Hematopoietic multipotent progenitor cell treated with erythropoietin and hydrocortisone succinate and interleukin-3 and kit ligand, for 15 days (in vitro differentiated cells): ENCODE measurements around the gene KIFC1.

Experiments used
- DNase-seq: peaks from one replicate; pipeline ENCODE4 v3.0.0-alpha.2; 2015; ENCODE audit warnings: low spot score

KIFC1 gene

DNA sequence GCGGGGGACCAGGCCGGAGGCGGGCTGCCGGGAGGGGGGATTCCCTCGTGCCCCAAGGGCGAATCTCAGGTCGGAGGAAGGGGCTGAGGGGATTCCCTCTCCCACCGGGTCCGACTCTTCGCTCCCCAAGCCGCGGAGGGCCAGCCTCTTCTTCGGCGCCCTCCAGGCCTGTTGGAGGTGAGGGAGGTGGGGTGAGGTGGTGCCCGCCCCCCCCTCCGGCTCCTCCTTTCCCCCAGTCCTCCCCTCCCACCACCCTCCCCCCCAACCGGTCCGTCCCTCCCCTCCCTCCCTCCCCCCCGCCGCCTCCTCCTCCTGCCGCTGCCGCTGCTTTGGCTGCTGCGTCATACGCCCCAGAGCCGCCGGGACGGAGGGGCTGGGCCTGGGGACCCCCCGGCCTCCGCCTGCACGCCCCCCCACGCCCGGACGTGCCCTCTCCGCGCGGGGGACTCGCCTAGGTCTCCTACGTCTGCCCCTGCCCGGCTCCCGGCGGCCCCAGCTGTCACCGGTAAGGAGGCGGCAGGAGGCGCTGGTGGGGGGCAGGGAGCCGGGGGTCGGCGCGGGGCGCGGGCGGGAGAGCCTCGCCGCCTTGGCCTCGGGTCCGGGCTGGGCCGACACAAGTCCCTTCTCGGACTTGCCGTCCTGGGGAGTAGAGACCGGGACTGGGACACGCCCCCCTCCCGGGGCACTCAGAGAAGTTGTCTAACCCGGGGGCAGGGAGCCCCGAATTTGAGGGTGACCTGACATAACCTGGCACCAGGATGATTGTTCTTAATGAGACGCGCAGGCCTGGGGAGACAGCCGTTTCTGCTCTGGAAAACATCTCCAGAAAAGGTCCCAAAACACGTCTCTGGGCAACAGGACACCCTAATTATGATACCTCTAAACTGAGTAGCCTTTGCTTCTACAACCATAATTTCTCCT lies 19.3 kb downstream of the KIFC1 start, which contains the start of gene PHF1:
PHF1 (plus strand) TSS at position 304 of the 921 bp plus-strand sequence. CDS start 1,250 bp downstream, outside the sequence.
- DNase-seq, result no peak

DNA sequence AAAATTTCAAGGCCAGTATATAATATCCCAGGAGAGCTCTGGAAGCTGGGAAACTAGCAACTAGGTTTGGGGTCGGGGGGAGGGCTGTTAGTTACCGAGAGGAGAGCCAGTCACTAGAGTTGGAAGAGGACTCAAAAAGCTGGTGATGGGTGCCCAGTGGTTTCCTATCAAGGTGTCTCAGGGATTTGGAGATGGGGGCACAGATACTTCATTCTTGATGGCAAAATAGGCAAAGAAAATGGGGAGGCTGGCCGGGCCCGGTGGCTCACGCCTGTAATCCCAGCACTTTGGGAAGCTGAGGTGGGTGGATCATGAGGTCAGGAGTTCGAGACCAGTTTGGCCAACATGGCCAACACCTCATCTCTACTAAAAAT lies 20.0 kb downstream of the KIFC1 start:
- no peak for DNase-seq

DNA sequence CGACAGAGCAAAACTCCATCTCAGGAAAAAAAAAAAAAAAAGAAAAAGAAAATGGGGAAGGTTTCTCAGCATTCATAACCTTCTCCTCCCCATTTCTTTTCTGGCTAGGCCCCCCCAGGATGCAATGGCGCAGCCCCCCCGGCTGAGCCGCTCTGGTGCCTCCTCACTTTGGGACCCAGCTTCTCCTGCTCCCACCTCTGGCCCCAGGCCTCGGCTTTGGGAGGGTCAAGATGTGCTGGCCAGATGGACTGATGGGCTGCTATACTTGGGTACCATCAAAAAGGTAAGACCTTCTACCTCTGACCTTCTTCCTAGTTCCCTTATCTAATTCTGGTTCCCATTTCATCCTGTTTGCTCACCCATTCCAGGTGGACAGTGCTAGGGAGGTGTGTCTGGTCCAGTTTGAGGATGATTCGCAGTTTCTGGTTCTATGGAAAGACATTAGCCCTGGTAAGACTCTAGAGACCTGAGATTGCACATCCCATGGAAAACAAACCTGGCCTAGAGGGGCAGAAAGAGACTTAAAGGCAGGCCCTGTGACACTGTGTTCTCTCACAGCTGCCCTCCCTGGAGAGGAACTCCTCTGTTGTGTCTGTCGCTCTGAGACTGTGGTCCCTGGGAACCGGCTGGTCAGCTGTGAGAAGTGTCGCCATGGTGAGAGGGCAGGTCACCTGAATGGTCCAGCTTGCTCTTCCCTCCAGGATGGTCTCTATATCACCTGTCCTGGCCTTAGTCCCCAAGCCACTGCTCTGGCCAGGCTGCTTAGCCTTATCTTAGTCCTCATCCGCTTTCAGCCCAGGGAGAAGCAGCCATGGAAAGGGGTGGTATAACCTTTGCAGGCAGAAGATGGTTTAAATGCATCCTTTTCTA lies 20.8 kb downstream of the KIFC1 start:
- no peak for DNase-seq

DNA sequence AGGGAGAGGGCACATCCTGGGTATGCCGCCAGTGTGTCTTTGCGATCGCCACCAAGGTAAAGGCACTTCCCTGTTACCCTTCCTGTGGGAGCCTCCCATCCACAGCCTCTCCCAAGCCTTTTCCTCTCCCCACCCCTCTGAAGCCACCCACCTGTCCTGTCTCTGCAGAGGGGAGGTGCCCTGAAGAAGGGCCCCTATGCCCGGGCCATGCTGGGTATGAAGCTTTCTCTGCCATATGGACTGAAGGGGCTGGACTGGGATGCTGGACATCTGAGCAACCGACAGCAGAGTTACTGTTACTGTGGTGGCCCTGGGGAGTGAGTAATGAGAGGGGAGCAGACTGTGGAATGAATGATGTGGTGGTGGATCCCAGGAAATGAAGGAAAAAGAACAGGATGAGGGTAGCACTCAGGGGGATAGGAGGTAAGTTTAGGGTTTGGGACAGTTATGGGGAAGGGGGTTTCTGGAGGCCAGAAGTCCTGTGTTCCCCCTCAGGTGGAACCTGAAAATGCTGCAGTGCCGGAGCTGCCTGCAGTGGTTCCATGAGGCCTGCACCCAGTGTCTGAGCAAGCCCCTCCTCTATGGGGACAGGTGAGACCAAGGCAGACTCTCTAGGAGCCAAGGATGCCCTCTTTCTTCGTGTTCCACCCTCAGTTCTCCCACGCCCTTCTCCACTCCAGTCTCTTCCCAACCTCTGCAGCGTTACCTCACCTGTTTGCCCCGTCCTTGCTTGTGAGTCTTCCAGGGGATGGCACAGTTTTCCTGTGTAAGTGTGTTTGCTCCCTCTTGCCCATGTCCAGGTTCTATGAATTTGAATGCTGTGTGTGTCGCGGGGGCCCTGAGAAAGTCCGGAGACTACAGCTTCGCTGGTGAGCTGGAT lies 21.9 kb downstream of the KIFC1 start:
- DNase-seq, result no peak

DNA sequence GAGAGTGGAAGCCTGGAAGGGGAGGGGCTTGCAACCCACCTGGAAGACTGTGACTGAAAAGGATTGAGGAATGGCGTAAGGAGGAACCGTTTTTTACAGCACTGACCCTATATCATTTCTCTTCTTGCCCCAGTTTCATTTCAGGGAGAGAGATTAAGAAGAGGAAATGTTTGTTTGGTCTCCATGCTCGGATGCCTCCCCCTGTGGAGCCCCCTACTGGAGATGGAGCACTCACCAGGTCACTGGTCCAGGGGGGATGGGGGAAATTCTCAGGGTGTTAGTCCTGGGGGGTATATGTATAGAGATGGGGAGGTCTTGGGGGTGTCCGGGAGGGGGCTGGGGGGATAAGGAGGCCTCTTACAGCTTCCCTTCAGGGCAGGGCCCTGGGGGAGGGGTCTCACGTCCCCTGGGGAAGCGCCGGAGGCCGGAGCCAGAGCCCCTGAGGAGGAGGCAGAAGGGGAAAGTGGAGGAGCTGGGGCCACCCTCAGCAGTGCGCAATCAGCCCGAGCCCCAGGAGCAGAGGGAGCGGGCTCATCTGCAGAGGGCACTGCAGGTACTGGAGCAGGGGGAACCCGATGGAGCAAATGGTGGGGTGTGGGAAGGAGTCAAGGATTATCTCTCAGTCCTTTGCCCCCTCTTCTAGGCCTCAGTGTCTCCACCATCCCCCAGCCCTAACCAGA lies 23.1 kb downstream of the KIFC1 start:
- no peak for DNase-seq

DNA sequence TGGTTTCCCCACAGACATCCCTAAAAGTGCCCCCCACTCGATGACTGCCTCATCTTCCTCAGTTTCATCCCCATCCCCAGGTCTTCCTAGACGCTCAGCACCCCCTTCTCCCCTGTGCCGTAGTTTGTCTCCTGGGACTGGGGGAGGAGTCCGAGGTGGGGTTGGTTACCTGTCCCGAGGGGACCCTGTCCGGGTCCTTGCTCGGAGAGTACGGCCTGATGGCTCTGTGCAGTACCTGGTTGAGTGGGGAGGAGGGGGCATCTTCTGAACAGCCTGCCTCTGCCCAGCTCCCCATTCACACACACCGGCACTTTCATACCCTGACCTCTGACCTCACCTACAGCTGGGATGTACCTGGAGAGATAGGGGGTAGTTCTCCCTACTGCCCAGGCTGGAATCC lies 24.2 kb downstream of the KIFC1 start:
- DNase-seq, result no peak

DNA sequence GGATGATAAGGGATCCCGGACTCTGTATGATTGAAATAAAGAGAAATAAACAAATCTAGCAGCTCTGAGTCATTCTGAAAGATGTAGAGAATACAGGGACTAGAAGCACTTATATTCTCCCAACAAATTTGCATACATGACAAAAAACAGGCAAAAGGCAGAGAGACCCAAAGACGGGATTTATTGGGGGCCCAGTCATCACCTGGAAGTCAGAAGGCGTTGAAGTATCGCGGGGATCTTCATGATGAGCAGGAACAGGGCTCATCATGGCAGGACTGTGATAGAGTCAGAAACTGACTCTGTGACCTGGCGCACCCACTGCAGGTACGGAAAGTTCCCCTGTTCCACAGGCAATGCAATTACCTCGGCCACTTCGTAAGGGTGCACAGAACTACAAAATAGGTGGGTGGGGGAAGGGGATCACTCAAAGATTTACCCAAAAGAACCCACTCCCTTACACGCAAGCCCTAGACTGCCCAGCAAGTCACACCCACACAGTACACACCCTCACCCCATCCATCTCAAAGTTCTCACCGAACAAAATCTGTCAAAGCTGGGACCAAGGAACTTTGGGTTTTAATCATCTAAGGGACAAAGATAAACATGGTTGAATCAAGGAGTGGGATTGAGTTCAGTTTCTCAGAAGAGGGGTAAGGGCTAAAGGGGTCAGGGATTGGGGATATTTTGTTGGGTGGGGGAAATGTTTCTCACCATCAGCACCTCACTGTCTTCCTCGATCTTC lies 24.9 kb downstream of the KIFC1 start:
- no peak for DNase-seq

DNA sequence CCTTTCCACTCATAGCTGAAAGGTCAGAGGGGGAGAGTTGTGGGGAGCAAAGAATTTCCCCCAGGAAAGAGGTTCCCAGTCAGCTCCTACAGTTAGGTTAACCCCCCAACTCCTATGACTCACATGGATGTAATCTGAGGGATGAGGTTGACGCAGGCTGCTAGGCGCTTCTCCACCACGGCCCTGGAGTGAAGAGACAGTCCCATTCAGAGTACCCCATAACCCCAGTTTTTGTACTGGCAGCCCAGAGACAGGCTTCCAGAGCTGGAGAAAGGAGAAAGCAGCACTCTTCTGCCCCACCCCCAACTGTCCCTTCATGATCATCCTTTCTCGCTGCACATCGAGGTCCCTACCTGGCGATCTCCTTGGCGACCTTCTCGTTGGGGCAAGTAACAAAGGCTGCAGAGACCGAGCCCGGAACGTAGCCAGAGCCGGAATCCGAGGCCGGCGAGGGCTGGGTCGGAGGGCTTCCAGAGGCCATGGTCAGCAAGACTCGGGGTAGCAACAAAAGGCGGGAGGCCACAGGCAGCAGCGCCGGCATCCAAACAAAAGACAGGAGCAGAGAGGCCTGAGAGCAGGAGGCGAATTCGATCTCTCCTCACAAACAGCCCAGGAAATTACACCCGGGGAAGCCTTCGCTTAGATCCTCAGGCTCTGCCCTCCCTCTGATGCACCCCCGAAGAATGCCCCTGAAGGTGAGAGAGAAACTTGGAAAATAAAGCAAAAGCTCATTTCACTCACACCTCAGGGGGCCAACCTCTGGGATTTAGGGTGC lies 25.7 kb downstream of the KIFC1 start:
- no peak for DNase-seq

DNA sequence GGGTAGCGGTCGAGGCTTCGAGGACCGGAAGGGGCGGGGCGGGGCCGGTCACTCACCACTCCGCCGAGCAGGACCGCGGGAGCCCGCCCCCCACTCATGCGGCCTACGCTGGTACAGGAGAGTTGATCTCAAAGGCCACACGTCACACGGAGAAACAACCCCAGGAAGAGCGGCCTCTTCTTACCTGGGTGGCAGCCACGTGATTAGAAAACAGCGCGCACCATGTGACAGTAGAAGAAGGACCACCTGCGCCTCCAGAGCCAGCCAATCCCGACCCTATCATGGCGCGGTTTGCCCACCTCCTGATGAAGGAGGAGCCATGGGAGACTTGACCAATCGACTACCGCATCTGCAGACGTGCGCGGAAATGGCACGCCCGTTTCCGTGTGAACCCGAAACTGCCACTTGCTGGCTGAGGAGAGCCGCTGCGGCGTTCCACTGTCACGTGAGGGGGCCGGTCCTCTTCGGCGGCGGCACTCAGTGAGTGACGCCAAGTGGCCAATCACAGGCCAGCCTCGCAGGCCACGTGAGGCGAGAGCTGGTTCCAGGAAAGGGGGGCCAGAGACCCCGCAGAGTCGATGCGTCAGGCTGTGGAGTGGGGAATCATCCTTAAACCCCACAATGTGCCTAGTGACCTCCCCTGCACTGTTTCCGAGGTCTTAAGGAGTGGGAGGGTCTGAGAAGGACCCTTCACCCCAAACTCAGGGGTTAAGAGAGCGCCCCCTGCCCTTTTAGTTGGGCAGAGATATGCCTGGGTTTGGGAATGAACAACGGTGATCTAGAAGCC lies 26.5 kb downstream of the KIFC1 start, which contains the start of gene CUTA:
CUTA (minus strand) TSS at position 205 of the 787 bp plus-strand sequence; CDS start at position 98, 107 bp downstream.
- peak; percentile 99 for DNase-seq

DNA sequence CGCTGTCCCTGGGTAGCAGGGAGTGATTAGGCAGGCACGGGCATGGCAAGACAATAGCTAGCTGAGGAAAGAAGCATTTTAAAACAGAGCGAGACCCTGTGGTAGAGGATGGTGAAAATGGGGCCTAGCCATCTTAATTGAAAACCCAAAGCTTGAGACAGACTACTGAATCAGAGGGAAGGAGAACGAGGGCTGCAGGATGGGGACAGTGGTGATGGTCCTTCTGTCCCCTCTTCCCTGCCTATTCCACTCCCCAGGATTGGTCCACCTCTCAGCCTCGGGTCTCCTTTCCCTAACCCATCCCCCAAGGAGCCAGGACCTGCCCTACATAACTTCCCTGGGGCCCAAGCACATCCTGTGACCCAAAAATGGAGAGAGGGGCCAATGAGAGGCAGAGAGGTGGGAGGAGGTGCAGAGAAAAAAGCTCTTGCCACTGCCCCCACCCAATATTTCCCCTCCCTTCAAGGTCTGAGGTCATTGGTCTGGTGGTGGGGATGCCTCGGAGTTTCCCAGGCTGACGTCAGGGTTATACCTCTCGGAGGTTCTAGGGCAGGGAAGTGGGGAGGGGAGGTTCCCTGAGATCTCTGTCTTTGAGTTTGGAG lies 27.2 kb downstream of the KIFC1 start:
- DNase-seq, result no peak

DNA sequence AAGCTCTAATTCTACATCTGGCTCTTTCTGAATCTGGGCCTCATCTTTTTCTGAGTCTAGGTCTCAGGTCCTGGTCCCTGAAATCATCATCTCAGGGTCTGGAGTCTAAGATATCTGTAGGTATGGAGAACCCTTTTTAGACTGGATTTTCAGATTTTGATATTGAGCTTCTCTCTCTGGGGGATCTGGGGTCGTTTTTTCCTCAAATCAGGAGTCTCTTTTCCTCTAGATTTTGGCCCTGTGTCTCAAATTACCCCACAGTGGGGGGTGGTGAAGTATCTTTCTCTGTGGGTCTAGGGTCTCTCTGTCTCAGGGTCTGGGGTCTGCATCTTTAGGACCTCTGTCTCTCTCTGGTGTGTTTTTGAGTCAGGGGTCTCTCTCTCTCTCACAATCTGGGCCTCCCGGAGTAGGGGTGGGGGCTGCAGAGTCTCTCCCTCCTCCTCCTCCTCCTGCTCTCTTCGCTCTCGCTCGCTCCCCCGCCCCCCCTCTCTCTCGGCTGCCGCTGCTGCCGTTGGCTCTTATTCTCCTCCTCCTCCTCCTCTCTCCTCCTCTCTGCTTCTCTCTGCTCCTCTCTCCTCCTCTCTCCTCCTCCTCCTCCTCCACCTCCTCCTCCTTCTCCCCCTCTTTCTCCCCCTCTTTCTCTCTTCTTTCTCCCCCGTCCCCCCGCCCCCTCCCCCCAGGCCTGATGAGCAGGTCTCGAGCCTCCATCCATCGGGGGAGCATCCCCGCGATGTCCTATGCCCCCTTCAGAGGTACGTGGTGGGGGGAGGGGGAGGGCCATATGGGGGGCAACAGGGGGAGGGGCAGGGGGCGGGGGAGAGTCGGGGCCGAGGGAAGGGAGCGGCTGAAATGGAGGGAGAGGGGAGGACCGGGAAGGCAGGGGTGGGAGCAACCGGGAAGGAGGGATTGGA lies 28.2 kb downstream of the KIFC1 start, which contains the start of gene SYNGAP1:
SYNGAP1 (plus strand) TSS at position 486 of the 911 bp plus-strand sequence; CDS start at position 686, 200 bp downstream.
- no peak for DNase-seq

DNA sequence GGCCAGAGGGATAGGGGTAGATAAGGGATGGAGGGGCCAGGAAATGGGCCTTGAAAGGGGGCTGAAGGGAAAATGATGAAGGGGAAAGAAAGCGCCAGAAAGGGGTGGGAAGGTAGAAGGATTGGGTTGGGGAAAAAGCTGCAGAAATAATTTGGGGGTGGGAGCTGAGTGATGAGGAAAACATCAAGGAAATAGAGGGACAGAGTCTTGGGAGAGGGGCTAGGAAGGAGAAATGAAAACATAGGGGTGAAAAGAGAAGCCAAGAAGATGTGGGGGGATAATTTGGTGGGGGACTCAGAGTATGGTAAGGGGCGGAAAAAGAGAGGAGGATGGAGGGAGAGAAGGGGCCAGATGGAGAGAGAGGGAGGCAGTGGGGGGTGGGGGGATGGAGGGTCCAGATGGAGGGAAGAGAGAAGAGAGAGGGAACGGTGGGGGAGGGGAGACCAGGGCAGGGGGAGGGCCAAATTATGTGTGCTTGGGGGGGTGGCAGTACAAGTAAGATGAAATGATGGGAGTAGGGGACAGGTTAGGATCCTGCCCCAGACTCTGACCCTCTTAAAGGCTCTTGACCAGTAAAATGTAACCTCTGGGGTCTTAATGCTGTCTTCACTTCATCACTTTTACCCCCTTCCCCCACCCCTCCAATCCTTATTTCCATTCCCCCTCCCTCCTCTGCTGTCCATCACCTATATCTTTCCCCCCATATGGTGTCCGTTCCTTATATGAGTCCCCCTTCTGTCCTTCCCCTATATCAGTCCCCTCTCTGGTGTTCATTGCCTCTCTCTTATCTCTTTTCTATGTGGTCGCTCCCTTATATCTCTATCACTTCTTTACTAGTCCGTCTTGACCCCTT lies 29.1 kb downstream of the KIFC1 start:
- DNase-seq, result no peak

DNA sequence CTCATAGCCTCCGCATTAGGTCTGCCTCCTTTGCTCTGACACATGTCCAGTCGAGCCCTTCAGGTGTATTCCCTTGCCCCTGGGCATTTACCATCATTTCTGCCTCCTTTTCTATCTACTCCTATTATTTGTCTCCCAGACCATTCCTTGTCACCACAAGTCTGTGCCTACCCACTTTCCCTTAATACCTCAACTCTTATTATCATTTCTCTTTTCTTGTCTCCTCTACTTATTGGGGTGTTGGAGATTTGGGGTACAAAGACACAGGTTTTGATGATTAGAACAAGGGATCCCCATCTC lies 29.7 kb downstream of the KIFC1 start:
- DNase-seq, result no peak

DNA sequence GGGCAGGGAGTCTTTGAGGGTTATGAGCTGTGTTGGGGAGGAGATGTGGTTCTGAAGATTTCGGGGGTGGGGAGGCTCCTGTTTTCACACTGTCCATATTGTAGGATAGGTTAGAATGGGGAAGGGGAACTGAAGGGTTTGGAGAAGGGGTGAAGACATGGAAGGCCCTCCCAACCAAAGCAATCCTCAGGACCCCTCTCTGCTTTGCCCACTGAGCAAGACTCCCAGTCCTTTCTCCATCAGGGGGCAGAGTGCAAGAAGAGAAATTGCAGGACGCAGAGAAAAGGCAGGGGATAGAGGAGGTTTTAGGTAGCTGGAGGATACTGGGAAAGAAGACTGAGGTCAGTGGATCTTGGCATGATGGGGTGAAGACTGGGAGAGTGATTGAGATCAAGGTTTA lies 32.2 kb downstream of the KIFC1 start:
- no peak for DNase-seq

DNA sequence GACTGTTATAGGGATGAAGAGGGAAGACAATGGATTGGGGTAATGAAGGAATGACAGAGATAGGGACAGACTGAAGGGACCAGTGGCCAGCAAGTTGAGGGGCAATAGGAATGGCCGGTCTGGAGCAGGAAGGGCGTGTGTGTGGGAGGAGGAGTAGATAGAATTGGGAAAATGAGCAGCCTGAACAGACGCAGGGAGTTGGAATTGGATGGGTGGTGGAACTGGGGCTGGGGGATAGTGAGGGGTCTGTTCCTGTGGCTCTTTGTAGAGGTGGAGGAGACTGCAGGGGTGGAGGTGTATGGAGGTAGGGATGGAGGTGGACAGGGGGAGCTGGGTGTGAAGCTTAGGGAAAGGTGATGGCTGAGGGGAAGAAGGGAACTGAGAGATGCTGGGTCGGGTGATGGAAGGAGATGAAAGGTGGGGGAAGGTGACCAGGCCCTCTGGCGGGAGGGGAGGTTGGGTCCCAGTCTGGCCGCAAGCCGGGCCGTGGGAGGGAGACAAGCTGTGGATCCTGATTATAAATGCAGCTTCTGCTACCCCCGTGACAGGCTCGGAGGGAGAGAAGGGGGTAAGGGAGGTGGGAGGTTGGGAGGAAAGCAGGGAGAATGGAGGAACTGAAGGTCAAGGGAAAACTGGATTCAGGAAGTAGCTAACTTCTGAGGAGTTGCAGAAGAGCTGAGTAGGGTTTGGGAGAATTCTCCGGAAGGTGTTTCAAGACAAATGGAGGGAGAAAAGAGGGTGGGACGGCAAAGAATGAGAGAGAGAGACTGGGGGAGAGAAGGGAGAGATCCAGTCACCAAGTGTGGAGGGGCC lies 33.4 kb downstream of the KIFC1 start:
- no peak for DNase-seq
